ENCODE measurements around the gene LSM4. TPM values are rescaled to one million over a fixed set of nuclear protein-coding genes. Genes with fewer than 3 reads are reported as not detected.

Gene LSM4
- total RNA-seq, 1 experiment from 2014 or later: 787 TPM

GRCh38 chr19:18297308-18297707 lies 25.6 kb downstream of the LSM4 start:
- DNase-seq: no peak
- no peaks in the 10 kb centered on the region for H3K36me3 ChIP-seq (replicated peaks; ENCODE audit: control insufficient read depth, insufficient read depth, low read length)
- no peaks in the 10 kb centered on the region for H3K27me3 ChIP-seq (ENCODE audit: control insufficient read depth, insufficient read depth, low read length)
- H3K4me3 ChIP-seq (ENCODE audit: insufficient read depth, low read depth, low read length): no peak overlapping the region

DNA sequence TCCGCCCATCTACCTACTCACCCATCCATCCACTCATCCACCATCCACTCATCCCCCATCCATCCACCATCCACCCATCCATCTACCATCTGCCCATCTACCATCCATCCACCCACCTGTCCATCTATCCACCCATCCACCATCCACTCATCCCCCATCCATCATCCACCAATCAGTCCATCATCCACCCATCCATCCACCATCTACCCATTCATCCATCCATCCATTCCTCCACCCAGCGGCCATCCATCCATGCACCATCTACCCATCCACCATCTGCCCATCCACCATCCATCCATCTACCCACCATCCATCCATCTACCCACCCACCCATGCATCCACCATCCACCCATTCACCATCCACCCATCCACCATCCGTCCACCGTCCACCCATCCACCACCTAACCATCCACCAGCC lies 27.8 kb downstream of the LSM4 start:
- Histone ChIP-seq H3K4me3 (ENCODE audit: insufficient read depth, low read depth, low read length) (no peak overlapping the region), H3K36me3 (replicated peaks; ENCODE audit: control insufficient read depth, insufficient read depth, low read length) (no peaks in the 10 kb centered on the region), H3K27me3 (ENCODE audit: control insufficient read depth, insufficient read depth, low read length) (no peaks in the 10 kb centered on the region)
- no peak for DNase-seq

DNA sequence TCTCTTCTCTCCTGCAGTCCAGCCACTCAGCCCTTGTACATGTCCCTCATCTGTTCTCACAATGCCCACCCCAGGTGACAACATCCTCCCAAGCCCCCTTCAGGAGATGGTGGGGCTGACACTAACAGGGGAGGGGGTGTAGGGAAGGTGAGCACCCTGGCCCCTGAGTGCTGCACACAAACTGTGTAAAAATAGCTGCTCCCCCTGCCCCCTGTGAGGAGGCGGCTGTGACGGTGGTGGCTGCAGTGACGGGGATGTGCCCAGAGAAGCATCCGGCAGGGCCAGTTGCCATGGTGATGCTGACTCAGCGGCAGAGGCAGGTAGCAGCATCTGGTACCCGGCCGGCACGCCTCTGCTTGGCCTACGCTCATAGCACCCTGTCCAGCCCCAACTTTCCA lies 28.4 kb downstream of the LSM4 start:
- H3K27me3 ChIP-seq (ENCODE audit: control insufficient read depth, insufficient read depth, low read length): no peaks in the 10 kb centered on the region
- H3K4me3 ChIP-seq (ENCODE audit: insufficient read depth, low read depth, low read length): no peak overlapping the region
- H3K36me3 ChIP-seq (replicated peaks; ENCODE audit: control insufficient read depth, insufficient read depth, low read length): no peaks in the 10 kb centered on the region
- peak; percentile 74 for DNase-seq

DNA sequence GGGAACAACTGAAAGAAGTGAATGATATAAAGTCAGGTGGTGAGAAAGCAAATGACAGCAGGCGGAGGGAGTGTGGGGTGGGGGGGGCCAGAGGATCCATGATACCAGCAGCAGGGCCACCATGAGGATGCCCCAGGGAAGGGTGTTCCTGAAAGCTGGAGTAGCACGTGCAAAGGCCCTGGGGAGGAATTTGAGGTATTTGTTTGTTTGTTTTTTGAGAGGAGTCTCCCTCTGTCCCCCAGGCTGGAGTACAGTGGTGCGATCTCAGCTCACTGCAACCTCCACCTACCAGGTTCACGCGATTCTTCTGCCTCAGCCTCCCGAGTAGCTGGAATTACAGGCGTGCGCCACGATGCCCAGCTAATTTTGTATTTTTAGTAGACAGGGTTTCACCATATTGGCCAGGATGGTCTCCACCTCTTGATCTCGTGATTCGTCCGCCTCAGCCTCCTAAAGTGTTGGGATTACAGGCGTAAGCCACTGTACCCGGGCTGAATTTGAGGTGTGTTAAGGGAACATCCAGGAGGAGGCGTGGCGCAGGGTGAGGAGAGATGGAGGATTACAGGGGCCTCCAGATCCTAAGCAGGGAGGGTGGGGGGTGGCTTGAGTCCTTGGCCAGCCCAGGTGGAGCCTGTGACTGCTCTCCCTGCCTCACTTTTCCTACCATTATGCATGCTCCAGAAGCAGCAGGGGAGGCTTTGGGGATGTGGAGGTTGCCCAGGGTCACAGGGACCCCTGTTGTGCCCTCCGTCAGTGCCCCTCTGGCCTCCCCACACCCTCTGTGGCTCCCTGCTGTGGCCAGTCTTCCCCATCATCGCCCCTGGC lies 29.0 kb downstream of the LSM4 start:
- peak; percentile 79 for DNase-seq

GRCh38 chr19:18292810-18293641 lies 29.9 kb downstream of the LSM4 start:
- peak; percentile 99 for DNase-seq
- Histone ChIP-seq H3K4me3 (ENCODE audit: insufficient read depth, low read depth, low read length) (peak overlapping the region; percentile 79), H3K36me3 (replicated peaks; ENCODE audit: control insufficient read depth, insufficient read depth, low read length) (no peaks in the 10 kb centered on the region), H3K27me3 (ENCODE audit: control insufficient read depth, insufficient read depth, low read length) (no peaks in the 10 kb centered on the region)

More for the DNA sequence above, 29.0 kb downstream of the LSM4 start:
- H3K4me3 ChIP-seq (ENCODE audit: insufficient read depth, low read depth, low read length): peak overlapping the region; percentile 38
- H3K36me3 ChIP-seq (replicated peaks; ENCODE audit: control insufficient read depth, insufficient read depth, low read length): no peaks in the 10 kb centered on the region
- no peaks in the 10 kb centered on the region for H3K27me3 ChIP-seq (ENCODE audit: control insufficient read depth, insufficient read depth, low read length)

DNA sequence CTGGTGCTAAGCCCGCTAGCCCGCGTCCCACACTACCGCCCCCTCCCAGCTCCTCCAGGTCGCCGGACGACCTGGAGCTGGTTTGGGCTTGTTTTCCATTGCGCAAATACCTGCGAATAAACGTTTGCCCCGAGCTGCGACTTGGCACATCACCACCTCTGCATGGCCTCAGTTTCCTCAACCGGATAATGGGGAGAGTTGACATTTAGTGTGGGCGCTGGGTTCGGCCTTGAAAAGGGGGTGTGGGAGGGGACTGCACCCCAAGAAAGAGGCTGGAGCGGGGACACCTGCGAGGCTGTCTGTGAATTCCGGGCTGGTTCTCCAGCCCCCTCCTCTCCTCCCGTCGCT lies 30.4 kb downstream of the LSM4 start:
- Histone ChIP-seq H3K36me3 (replicated peaks; ENCODE audit: control insufficient read depth, insufficient read depth, low read length) (no peaks in the 10 kb centered on the region), H3K4me3 (ENCODE audit: insufficient read depth, low read depth, low read length) (peak overlapping the region; percentile 79), H3K27me3 (ENCODE audit: control insufficient read depth, insufficient read depth, low read length) (no peaks in the 10 kb centered on the region)
- DNase-seq: no peak

DNA sequence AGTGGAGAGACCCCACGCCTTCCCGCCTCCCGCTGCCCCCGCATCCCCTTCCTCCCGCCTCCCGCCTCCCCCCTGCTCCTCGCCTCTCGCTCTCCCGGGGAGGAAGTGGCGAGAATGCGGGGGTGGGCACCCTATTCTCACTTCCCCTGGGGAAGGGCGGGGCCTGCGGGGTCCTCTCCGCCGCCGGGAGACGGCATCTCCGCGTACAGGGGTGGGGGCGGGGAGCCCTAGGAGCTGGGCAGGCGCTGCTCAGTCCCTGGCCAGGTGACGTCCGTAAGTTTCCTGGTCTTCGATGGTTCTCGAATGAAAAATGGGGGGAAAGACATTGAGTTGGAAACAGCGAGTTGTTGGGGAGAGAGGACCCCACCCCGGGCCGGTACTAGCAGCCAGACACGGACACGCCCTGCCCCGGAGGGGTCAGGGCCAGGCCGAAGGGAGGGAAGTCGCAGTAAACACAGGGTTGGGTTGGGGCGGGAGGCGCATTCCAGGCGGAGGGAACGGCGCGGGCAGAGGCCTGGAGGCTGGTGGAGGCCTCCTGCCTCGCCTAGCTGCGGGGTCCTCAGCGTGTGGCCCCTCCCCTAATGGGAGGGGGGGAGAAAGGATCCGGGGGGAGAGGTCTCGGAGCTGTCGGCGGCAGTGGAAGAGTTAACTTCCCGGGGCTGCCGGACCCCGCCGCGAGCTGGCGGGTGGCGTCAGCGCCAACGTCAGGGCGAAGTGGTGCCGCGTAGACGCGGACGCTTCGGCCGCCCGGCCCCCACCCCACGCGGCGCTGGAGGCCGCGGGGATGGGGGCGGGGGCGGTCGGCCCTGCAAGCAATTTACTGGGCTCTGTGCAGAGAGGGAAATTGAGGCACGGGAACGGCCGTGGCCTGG lies 31.1 kb downstream of the LSM4 start:
- Histone ChIP-seq H3K4me3 (ENCODE audit: insufficient read depth, low read depth, low read length) (peak overlapping the region; percentile 79), H3K27me3 (ENCODE audit: control insufficient read depth, insufficient read depth, low read length) (no peaks in the 10 kb centered on the region), H3K36me3 (replicated peaks; ENCODE audit: control insufficient read depth, insufficient read depth, low read length) (no peaks in the 10 kb centered on the region)
- peak; percentile 91 for DNase-seq

- H3K4me3 ChIP-seq (ENCODE audit: insufficient read depth, low read depth, low read length): peak overlapping the region; percentile 79
- H3K36me3 ChIP-seq (replicated peaks; ENCODE audit: control insufficient read depth, insufficient read depth, low read length): no peaks in the 10 kb centered on the region
- peak; percentile 75 for DNase-seq
- no peaks in the 10 kb centered on the region for H3K27me3 ChIP-seq (ENCODE audit: control insufficient read depth, insufficient read depth, low read length)
Observed at GRCh38 chr19:18291019-18291524, 31.8 kb downstream of the LSM4 start.

GRCh38 chr19:18290302-18291018 lies 32.4 kb downstream of the LSM4 start:
- no peaks in the 10 kb centered on the region for H3K36me3 ChIP-seq (replicated peaks; ENCODE audit: control insufficient read depth, insufficient read depth, low read length)
- H3K27me3 ChIP-seq (ENCODE audit: control insufficient read depth, insufficient read depth, low read length): no peaks in the 10 kb centered on the region
- H3K4me3 ChIP-seq (ENCODE audit: insufficient read depth, low read depth, low read length): no peak overlapping the region
- DNase-seq: peak; percentile 41

- Histone ChIP-seq H3K27me3 (ENCODE audit: control insufficient read depth, insufficient read depth, low read length) (no peaks in the 10 kb centered on the region), H3K4me3 (ENCODE audit: insufficient read depth, low read depth, low read length) (no peak overlapping the region), H3K36me3 (replicated peaks; ENCODE audit: control insufficient read depth, insufficient read depth, low read length) (no peaks in the 10 kb centered on the region)
- DNase-seq: peak; percentile 10
Observed at GRCh38 chr19:18289471-18290301, 33.2 kb downstream of the LSM4 start.

DNA sequence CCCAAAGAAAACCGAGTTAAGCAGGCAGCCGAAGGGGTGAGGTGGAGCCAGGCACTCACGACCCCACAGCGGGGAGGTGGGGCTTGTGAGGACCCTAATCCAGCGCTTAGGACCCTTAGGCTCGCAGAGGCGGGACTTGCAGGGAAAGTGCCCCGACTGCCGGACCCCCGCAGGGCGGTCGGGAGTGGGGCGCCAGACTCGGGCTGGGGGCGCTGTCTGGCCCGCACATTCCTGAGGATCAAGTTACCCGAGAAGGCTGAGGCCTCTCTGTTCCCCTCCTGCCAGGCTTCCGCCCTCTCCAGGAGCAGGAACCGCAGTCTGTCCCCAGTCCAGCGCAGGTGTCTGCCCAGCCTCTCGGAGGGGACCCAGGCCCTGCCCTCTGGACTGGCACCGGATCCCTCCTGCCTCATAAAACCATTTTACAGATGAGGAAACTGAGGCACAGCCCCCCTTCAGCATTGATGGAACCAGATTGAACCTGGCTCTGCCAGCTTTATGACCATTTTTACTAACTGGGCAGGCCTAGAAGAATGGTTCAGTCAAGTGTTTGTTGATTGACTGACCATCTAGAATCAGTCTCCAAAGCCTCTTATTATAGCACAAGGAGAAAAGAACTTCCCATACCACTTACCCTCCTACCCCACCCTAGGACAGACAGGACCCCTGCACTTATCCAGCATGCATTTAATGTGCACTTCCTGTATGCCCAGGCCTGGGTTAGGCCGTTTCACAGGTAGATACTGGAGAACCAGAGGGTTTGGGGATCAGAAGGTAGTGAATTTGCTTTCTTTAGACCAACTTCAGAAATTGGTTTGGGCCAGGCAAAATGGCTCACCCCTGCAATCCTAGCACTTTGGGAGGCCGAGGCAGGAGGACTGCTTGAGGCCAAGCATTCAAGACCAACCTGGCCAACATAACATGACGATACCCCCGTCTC lies 34.8 kb downstream of the LSM4 start:
- no peaks in the 10 kb centered on the region for H3K27me3 ChIP-seq (ENCODE audit: control insufficient read depth, insufficient read depth, low read length)
- H3K36me3 ChIP-seq (replicated peaks; ENCODE audit: control insufficient read depth, insufficient read depth, low read length): no peaks in the 10 kb centered on the region
- H3K4me3 ChIP-seq (ENCODE audit: insufficient read depth, low read depth, low read length): peak overlapping the region; percentile 32
- DNase-seq: peak; percentile 96

- no peak for DNase-seq
- H3K27me3 ChIP-seq (ENCODE audit: control insufficient read depth, insufficient read depth, low read length): no peaks in the 10 kb centered on the region
- H3K36me3 ChIP-seq (replicated peaks; ENCODE audit: control insufficient read depth, insufficient read depth, low read length): no peaks in the 10 kb centered on the region
- peak overlapping the region; percentile 32 for H3K4me3 ChIP-seq (ENCODE audit: insufficient read depth, low read depth, low read length)
Observed at GRCh38 chr19:18286973-18287635, 35.8 kb downstream of the LSM4 start.

All from H7 (cell line).